BJ (cell line): ENCODE data around the gene GTF2H2. TPM values are rescaled to one million over a fixed set of nuclear protein-coding genes. Genes with fewer than 3 reads are reported as not detected.
"Not testable (repeated sequence)": the region's sequence is repeated elsewhere in the genome, so short reads cannot be mapped to it uniquely, and the experiment has no call there.

Experiments
- CTCF ChIA-PET: fragments of 350-600 bp; formaldehyde crosslinking; extraction: SDS; loops from one replicate; lab custom pipeline; 2021; ENCODE audit warnings: antibody characterized with exemption, inconsistent platforms; lab: Yijun Ruan, JAX
- POLR2A ChIA-PET: fragments of 300-600 bp; sonication (Branson Sonifier 250); formaldehyde crosslinking; extraction: SDS; loops from one replicate; lab custom pipeline; 2021; ENCODE audit warnings: antibody characterized with exemption; lab: Charles Lee
- DNase-seq: peaks from one replicate; pipeline ENCODE4 v3.0.0-alpha.2; 2011; ENCODE audit warnings: low read depth
- H3K27me3 ChIP-seq: 2 replicates; pipeline ENCODE4 v1.6.0; 2011; ENCODE audit warnings: low read length; ENCODE audit not compliant: control insufficient read depth, insufficient read depth
- H3K36me3 ChIP-seq: 2 replicates; pipeline ENCODE4 v1.5.1; 2011; ENCODE audit warnings: low read length; ENCODE audit not compliant: control insufficient read depth, insufficient read depth
- H3K4me3 ChIP-seq: 2 replicates; pipeline ENCODE4 v1.5.1; 2011; ENCODE audit warnings: low read depth, mild to moderate bottlenecking, control low read depth, low read length
- polyA minus RNA-seq: library from RNA; depleted of rRNA, polyadenylated mRNA; stranded (reverse); fragments of >200 nt; gene quantifications from 2 replicates; pipeline ENCODE4 v1.2.3, GENCODE V29; 2011; rRNA and poly(A)+ RNA removed
- polyA plus RNA-seq: library from polyadenylated mRNA; depleted of rRNA; stranded (reverse); fragments of >200 nt; gene quantifications from 2 replicates; pipeline ENCODE4 v1.2.3, GENCODE V29; 2011; rRNA removed

GTF2H2 gene
- polyA plus RNA-seq (2.5 and 5.6 TPM in 2 replicates), polyA minus RNA-seq (3.2 and 4.0 TPM in 2 replicates)

- DNase-seq, H3K4me3 ChIP-seq, POLR2A ChIA-PET, CTCF ChIA-PET, H3K27me3 ChIP-seq, H3K36me3 ChIP-seq: not testable (repeated sequence)
These were observed at the start of gene GTF2H2 for GRCh38 chr5:71067262-71067928. Gene GTF2H2, minus strand, starts transcription at chr5:71067676. Its CDS starts 4,913 bp downstream, at chr5:71062763.

GRCh38 chr5:71109730-71110275, 42.3 kb upstream of the GTF2H2 start:
- CTCF ChIA-PET, DNase-seq, H3K4me3 ChIP-seq, H3K27me3 ChIP-seq, POLR2A ChIA-PET, H3K36me3 ChIP-seq: not testable (repeated sequence)

GRCh38 chr5:71099996-71100395, 32.5 kb upstream of the GTF2H2 start:
- H3K36me3 ChIP-seq, POLR2A ChIA-PET, H3K4me3 ChIP-seq, H3K27me3 ChIP-seq, CTCF ChIA-PET, DNase-seq: not testable (repeated sequence)

GRCh38 chr5:71097930-71098203, 30.4 kb upstream of the GTF2H2 start:
- POLR2A ChIA-PET, CTCF ChIA-PET, H3K4me3 ChIP-seq, DNase-seq, H3K27me3 ChIP-seq, H3K36me3 ChIP-seq: not testable (repeated sequence)

- H3K27me3 ChIP-seq, DNase-seq, POLR2A ChIA-PET, CTCF ChIA-PET, H3K4me3 ChIP-seq, H3K36me3 ChIP-seq: not testable (repeated sequence)
These were observed 29.9 kb upstream of the GTF2H2 start for GRCh38 chr5:71097173-71097929.

GRCh38 chr5:71089773-71090172, 22.3 kb upstream of the GTF2H2 start:
- DNase-seq, CTCF ChIA-PET, H3K4me3 ChIP-seq, POLR2A ChIA-PET, H3K27me3 ChIP-seq, H3K36me3 ChIP-seq: not testable (repeated sequence)

- H3K36me3 ChIP-seq, POLR2A ChIA-PET, H3K4me3 ChIP-seq, DNase-seq, H3K27me3 ChIP-seq, CTCF ChIA-PET: not testable (repeated sequence)
These were observed 21.3 kb upstream of the GTF2H2 start for GRCh38 chr5:71088754-71089153.

GRCh38 chr5:71086145-71086544, 18.7 kb upstream of the GTF2H2 start:
- DNase-seq, CTCF ChIA-PET, H3K4me3 ChIP-seq, H3K36me3 ChIP-seq, POLR2A ChIA-PET, H3K27me3 ChIP-seq: not testable (repeated sequence)

- POLR2A ChIA-PET, CTCF ChIA-PET, H3K36me3 ChIP-seq, DNase-seq, H3K27me3 ChIP-seq, H3K4me3 ChIP-seq: not testable (repeated sequence)
These were observed 17.0 kb upstream of the GTF2H2 start for GRCh38 chr5:71084280-71085063.

GRCh38 chr5:71082898-71083297, 15.4 kb upstream of the GTF2H2 start:
- H3K27me3 ChIP-seq, H3K4me3 ChIP-seq, DNase-seq, POLR2A ChIA-PET, H3K36me3 ChIP-seq, CTCF ChIA-PET: not testable (repeated sequence)

- H3K4me3 ChIP-seq, DNase-seq, H3K27me3 ChIP-seq, POLR2A ChIA-PET, CTCF ChIA-PET, H3K36me3 ChIP-seq: not testable (repeated sequence)
These were observed 14.9 kb upstream of the GTF2H2 start for GRCh38 chr5:71082340-71082739.

GRCh38 chr5:71061322-71061721, 6.2 kb downstream of the GTF2H2 start:
- CTCF ChIA-PET, POLR2A ChIA-PET, DNase-seq: not testable (repeated sequence)

More at GRCh38 chr5:71061322-71061721, 6.2 kb downstream of the GTF2H2 start:
- not testable (repeated sequence) for H3K36me3 ChIP-seq, H3K4me3 ChIP-seq, H3K27me3 ChIP-seq
